GM12892 (cell line): ENCODE data around the gene PRSS21.

ENCODE experiments used
- POLR2A ChIP-seq: IDR thresholded peaks from 2 replicates; pipeline ENCODE4 v1.6.1; 2011; ENCODE audit warnings: low read depth, low read length, control low read depth
- POLR2AphosphoS5 ChIP-seq: IDR thresholded peaks from 2 replicates; pipeline ENCODE4 v1.6.1; 2011; ENCODE audit warnings: low read depth, low read length, control low read depth
- TAF1 ChIP-seq: IDR thresholded peaks from 2 replicates; pipeline ENCODE4 v1.6.1; 2011; ENCODE audit warnings: low read depth, mild to moderate bottlenecking, control low read depth, low read length, borderline replicate concordance

GRCh38 chr16:2784358-2785100 is 32.5 kb upstream of the PRSS21 start:
- TF ChIP-seq POLR2AphosphoS5 (no peak), POLR2A (no peak), TAF1 (no peak)
